H9 (cell line): ENCODE measurements around the gene SLC13A4. TPM values are rescaled to one million over a fixed set of nuclear protein-coding genes. Genes with fewer than 3 reads are reported as not detected.

Experiments
- DNase-seq: peaks from one replicate; pipeline ENCODE4 v3.0.0-alpha.2; 2017
- H2AFZ ChIP-seq: one replicate; pipeline ENCODE4 v1.6.1; 2013; ENCODE audit warnings: mild to moderate bottlenecking, low read length, control low read depth, moderate library complexity
- H2AK5ac ChIP-seq: 2 replicates; pipeline ENCODE4 v1.6.1; 2013; ENCODE audit warnings: low read length, control low read depth, mixed read lengths; ENCODE audit not compliant: insufficient read length
- H2BK120ac ChIP-seq: one replicate; pipeline ENCODE4 v1.6.1; 2013; ENCODE audit warnings: low read depth, mild to moderate bottlenecking, low read length, control low read depth, inconsistent platforms; ENCODE audit not compliant: poor library complexity, severe bottlenecking
- H2BK12ac ChIP-seq: 2 replicates; pipeline ENCODE4 v1.6.1; 2013; ENCODE audit warnings: low read length, control low read depth, mixed read lengths, low read depth; ENCODE audit not compliant: insufficient read length
- H2BK15ac ChIP-seq: 2 replicates; pipeline ENCODE4 v1.6.1; 2013; ENCODE audit warnings: low read depth, low read length, control low read depth
- H2BK20ac ChIP-seq: one replicate; pipeline ENCODE4 v1.6.1; 2013; ENCODE audit warnings: low read depth, mild to moderate bottlenecking, low read length, control low read depth, inconsistent platforms; ENCODE audit not compliant: poor library complexity, severe bottlenecking
- H2BK5ac ChIP-seq: 2 replicates; pipeline ENCODE4 v1.6.1; 2013; ENCODE audit warnings: low read length, control low read depth, mixed read lengths; ENCODE audit not compliant: insufficient read length
- H3K14ac ChIP-seq: 2 replicates; pipeline ENCODE4 v1.6.1; 2013; ENCODE audit warnings: low read length, control low read depth; ENCODE audit not compliant: insufficient read depth
- H3K18ac ChIP-seq: 2 replicates; pipeline ENCODE4 v1.6.1; 2013; ENCODE audit warnings: low read depth, mild to moderate bottlenecking, mixed read lengths, low read length, control low read depth; ENCODE audit not compliant: insufficient read length
- H3K23ac ChIP-seq: 2 replicates; pipeline ENCODE4 v1.6.1; 2013; ENCODE audit warnings: low read length, control low read depth, mixed read lengths, low read depth; ENCODE audit not compliant: insufficient read length
- H3K23me2 ChIP-seq: 2 replicates; pipeline ENCODE4 v1.6.1; 2013; ENCODE audit warnings: low read depth, mild to moderate bottlenecking, mixed read lengths, low read length, control low read depth; ENCODE audit not compliant: insufficient read length, poor library complexity, severe bottlenecking
- H3K27ac ChIP-seq: 2 replicates; pipeline ENCODE4 v1.5.1; 2013; ENCODE audit warnings: low read length, control low read depth, mixed read lengths, low read depth; ENCODE audit not compliant: insufficient read length
- H3K27me3 ChIP-seq: 2 replicates; pipeline ENCODE4 v1.6.1; 2013; ENCODE audit warnings: low read length, control low read depth, inconsistent platforms; ENCODE audit not compliant: insufficient read depth
- H3K4ac ChIP-seq: 2 replicates; pipeline ENCODE4 v1.6.1; 2013; ENCODE audit warnings: low read depth, mild to moderate bottlenecking, control low read depth, inconsistent platforms, low read length, moderate library complexity
- H3K4me1 ChIP-seq: 2 replicates; pipeline ENCODE4 v1.6.1; 2013; ENCODE audit warnings: low read length, control low read depth, inconsistent platforms; ENCODE audit not compliant: insufficient read depth
- H3K4me2 ChIP-seq: 2 replicates; pipeline ENCODE4 v1.6.1; 2013; ENCODE audit warnings: low read length, control low read depth, mixed read lengths; ENCODE audit not compliant: insufficient read length, insufficient read depth
- H3K56ac ChIP-seq: 2 replicates; pipeline ENCODE4 v1.6.1; 2013; ENCODE audit warnings: low read depth, mild to moderate bottlenecking, mixed read lengths, low read length, control low read depth; ENCODE audit not compliant: insufficient read length
- H3K79me1 ChIP-seq: 2 replicates; pipeline ENCODE4 v1.6.1; 2013; ENCODE audit warnings: low read depth, mild to moderate bottlenecking, moderate library complexity, low read length, control low read depth, inconsistent platforms; ENCODE audit not compliant: insufficient read depth, poor library complexity, severe bottlenecking
- H3K79me2 ChIP-seq: 2 replicates; pipeline ENCODE4 v1.6.1; 2013; ENCODE audit warnings: low read length, control low read depth, inconsistent platforms; ENCODE audit not compliant: insufficient read depth
- H3K9ac ChIP-seq: 2 replicates; pipeline ENCODE4 v1.6.1; 2013; ENCODE audit warnings: low read length, control low read depth, mixed read lengths; ENCODE audit not compliant: insufficient read length; ENCODE audit errors: extremely low read depth
- H3K9me3 ChIP-seq: one replicate; pipeline ENCODE4 v1.6.1; 2013; ENCODE audit warnings: low read depth, low read length, inconsistent platforms; ENCODE audit not compliant: control insufficient read depth
- H3T11ph ChIP-seq: one replicate; pipeline ENCODE4 v1.6.1; 2013; ENCODE audit warnings: mild to moderate bottlenecking, low read length, control low read depth, inconsistent platforms
- H4K20me1 ChIP-seq: one replicate; pipeline ENCODE4 v1.6.1; 2013; ENCODE audit not compliant: control insufficient read depth, insufficient read length, insufficient read depth
- H4K5ac ChIP-seq: 2 replicates; pipeline ENCODE4 v1.6.1; 2013; ENCODE audit warnings: low read depth, mild to moderate bottlenecking, mixed read lengths, low read length, control low read depth; ENCODE audit not compliant: insufficient read length
- H4K8ac ChIP-seq: replicated peaks from 2 replicates; pipeline ENCODE4 v1.6.1; 2013; ENCODE audit warnings: low read length, control low read depth, mixed read lengths, low read depth; ENCODE audit not compliant: insufficient read length
- H4K91ac ChIP-seq: 2 replicates; pipeline ENCODE4 v1.6.1; 2013; ENCODE audit warnings: low read depth, mild to moderate bottlenecking, moderate library complexity, mixed read lengths, low read length, control low read depth; ENCODE audit not compliant: insufficient read length
- H3K27ac Mint-ChIP-seq, 3 experiments: 2 replicates in 2 of 3; 3 replicates in 1 of 3; pipeline ENCODE4 v1.8.0; 2020 to 2021; ENCODE audit warnings: mixed read lengths in 3 of 3, mild to moderate bottlenecking in 1 of 3, moderate library complexity in 1 of 3
- H3K27me3 Mint-ChIP-seq: 2 replicates; pipeline ENCODE4 v1.8.0; 2021; ENCODE audit warnings: low read depth, mild to moderate bottlenecking, moderate library complexity, mixed read lengths
- H3K36me3 Mint-ChIP-seq, 3 experiments: 2 replicates in 2 of 3; 3 replicates in 1 of 3; pipeline ENCODE4 v1.8.0; 2020 to 2021; ENCODE audit warnings: low read depth in 3 of 3, mixed read lengths in 3 of 3; ENCODE audit not compliant: insufficient read depth in 1 of 3
- H3K4me1 Mint-ChIP-seq, 2 experiments: 2 replicates each; pipeline ENCODE4 v1.8.0; 2020; ENCODE audit warnings: mixed read lengths in 2 of 2
- H3K4me3 Mint-ChIP-seq, 2 experiments: 2 replicates in 1 of 2; 3 replicates in 1 of 2; pipeline ENCODE4 v1.8.0; 2020 to 2021; ENCODE audit warnings: mild to moderate bottlenecking in 2 of 2, mixed read lengths in 2 of 2, moderate library complexity in 1 of 2
- H3K9me3 Mint-ChIP-seq, 2 experiments: 2 replicates in 1 of 2; 3 replicates in 1 of 2; pipeline ENCODE4 v1.8.0; 2020; ENCODE audit warnings: mild to moderate bottlenecking in 2 of 2, mixed read lengths in 2 of 2, moderate library complexity in 1 of 2
- CTCF ChIP-seq: fragments of 200-600 bp; sonication (generic); conservative IDR thresholded peaks from 3 replicates; pipeline ENCODE4 v1.8.0; 2021; ENCODE audit warnings: antibody characterized with exemption, mild to moderate bottlenecking
- WGBS: extraction: QIAGEN DNeasy Blood & Tissue Kit; methylation state at CpG from one replicate; pipeline ENCODE4 v1.1.7; 2013; ENCODE audit warnings: missing lambda C conversion rate, low lambda C conversion rate, mixed read lengths; ENCODE audit not compliant: insufficient read length; ENCODE audit errors: extremely low coverage; 5-methylcytosine and 5-hydroxymethylcytosine counted together
- total RNA-seq: library from RNA; stranded (reverse); gene quantifications from 2 replicates; pipeline ENCODE4 v1.2.1, GENCODE V29; 2021

Gene SLC13A4
- total RNA-seq, 1 experiment from 2014 or later = 3.5 TPM

DNA sequence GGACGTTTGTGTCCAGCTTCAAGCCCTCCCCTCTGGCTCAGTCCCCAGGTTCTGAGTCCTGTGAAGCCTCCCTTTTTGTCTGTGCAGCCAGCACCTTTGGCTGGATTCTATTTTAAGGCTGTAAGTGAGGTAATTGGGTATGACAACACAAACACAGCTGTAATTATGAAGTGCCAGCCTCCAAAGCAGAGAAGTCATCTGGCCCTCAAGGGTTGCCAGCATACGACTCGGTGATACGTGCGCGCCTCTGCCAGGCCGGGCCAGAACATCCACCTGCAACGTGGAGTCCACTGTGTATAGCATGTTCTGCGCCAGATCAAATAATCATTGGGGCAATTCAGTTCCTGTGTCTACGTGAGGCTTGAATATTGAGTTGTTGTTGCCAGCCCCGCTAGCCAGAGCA, 27.4 kb upstream of the SLC13A4 start:
- Histone ChIP-seq H2BK120ac (no peak overlapping the region), H3T11ph (no peak overlapping the region), H3K79me2 (no peaks in the 10 kb centered on the region), H3K27me3 (no peaks in the 10 kb centered on the region), H4K8ac (no peak overlapping the region), H4K20me1 (no peaks in the 10 kb centered on the region), H3K56ac (no peak overlapping the region), H3K14ac (no peak overlapping the region), H2BK15ac (no peak overlapping the region), H2BK20ac (no peak overlapping the region), H2AK5ac (no peak overlapping the region), H3K4me1 (peaks cover 5% of the 10 kb centered on the region; the same call in 1 of the 2 replicates), H2BK12ac (no peak overlapping the region), H3K18ac (no peak overlapping the region), H3K4me2 (no peak overlapping the region), H2AFZ (no peak overlapping the region), H3K9ac (no peak overlapping the region), H3K9me3 (no peaks in the 10 kb centered on the region), H3K4ac (no peak overlapping the region), H3K23me2 (no peaks in the 10 kb centered on the region), H3K23ac (no peak overlapping the region), H3K27ac (no peak overlapping the region), H3K79me1 (no peaks in the 10 kb centered on the region), H2BK5ac (no peak overlapping the region), H4K91ac (no peak overlapping the region), H4K5ac (no peak overlapping the region)
- no CpG with 5 or more reads among the region's 11 CpGs for WGBS
- no peak for TF ChIP-seq CTCF
- Mint-ChIP-seq H3K27me3 (no peaks in the 10 kb centered on the region), H3K4me1 (peaks cover 34 to 58% of the 10 kb centered on the region in 2 experiments), H3K27ac (no peak overlapping the region), H3K9me3 (peaks cover 15 to 19% of the 10 kb centered on the region in 2 experiments), H3K36me3 (peaks cover 3 to 26% (median 6%) of the 10 kb centered on the region in 3 experiments; a peak in 6 of 7 replicates), H3K4me3 (no peak overlapping the region)
- no peak for DNase-seq
